ELF-1 (cell line): ENCODE results near the gene SNED1.

Experiments used
- DNase-seq: peaks from one replicate; pipeline ENCODE4 v3.0.0-alpha.2; 2016; ENCODE audit warnings: low read depth, low spot score

SNED1 gene

DNA sequence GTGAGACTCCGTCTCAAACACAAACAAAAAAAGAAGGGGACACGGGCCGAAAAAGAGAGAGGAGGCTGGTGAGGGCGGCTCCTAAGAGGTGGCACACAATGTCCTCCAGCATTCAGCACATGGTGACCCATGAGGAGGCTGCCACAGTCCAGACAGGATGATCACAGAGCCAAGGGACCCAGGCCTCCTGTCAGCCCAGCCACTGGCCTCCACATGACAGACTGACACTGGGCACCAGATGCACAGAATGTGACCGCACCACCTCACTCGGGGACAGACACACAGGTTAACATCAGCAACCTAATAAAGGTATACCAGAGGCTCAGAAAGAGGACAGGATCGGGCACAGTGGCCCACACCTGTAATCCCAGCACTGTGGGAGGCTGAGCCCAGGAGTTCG is 129.8 kb downstream of the SNED1 start:
- no peak for DNase-seq

DNA sequence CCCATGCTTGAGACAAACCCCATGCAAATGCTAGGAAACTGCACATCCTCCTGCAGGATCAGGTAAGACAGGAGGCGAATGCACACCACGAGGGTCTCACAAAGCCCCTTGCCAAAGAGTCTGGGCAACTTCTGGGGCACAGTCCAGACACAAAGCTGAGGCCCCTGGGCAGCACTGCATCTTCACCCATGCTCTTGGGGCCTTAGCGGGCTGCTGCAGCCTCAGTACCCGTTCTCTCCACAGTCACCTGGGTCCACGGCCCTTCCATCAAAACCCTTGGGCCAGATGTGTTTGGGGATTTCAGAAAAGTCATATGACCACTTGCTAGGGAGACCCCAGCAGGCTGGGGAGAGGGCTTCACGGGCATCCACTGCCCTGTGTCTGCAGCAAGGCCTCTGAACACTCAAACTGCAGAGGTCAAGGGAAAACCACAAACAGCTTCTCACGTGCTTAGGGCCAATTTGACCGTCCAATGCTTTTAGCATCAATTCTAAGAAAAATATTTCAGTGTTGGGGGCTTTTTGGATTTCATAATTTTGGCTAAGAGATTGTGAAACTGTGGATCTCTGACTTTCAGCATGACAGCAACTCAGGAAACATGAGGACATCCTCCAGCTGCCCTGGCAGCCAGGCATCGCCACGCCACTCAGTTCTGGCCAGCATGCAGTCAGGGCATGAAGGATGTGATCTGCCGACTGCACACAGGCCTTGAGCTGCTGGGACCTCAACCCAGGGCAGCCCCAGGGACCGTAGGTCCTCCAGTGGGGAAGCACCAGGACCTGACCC is 130.9 kb downstream of the SNED1 start:
- DNase-seq: no peak

DNA sequence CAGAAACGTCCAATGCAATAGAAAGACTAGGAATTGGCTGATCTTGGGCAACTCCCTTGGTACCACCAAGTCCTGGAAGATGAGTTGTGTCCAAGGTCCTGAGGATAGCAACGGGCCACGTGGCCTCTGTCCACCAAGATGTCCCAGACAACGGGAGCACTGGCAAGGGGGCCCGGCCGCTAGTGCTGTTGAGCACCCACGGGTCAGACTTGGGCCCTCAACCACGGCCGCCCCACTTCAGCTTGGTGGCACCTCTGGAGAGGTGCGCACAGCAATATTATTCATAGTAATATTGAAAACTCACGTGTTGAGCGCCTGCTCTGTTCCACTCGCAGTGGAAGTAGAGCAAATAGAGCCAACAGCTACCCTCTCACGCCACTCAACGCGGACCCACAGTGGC is 131.9 kb downstream of the SNED1 start:
- DNase-seq: no peak

- no peak for DNase-seq
Observed at GRCh38 chr2:241131531-241131930, 133.1 kb downstream of the SNED1 start.

- no peak for DNase-seq
Observed at GRCh38 chr2:241132538-241133435, 134.4 kb downstream of the SNED1 start.

DNA sequence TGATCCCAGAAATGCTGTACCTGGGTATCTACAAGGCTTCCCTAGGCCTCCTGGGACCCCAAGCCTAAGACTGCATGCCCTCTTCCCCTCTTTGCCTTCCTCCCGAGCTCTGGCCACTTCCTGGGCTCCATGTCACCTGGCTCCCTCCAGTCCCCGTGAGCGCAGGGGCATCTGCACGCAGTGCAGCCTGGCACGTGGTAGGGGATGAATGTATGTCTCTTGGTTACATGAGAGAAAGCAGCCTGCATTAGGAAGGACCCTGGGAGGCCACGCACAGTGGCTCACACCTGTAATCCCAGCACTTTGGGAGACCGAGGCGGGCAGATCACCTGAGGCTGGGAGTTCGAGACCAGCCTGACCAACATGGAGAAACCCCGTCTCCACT is 135.0 kb downstream of the SNED1 start:
- no peak for DNase-seq

GRCh38 chr2:241134711-241135110 is 136.3 kb downstream of the SNED1 start:
- no peak for DNase-seq

DNA sequence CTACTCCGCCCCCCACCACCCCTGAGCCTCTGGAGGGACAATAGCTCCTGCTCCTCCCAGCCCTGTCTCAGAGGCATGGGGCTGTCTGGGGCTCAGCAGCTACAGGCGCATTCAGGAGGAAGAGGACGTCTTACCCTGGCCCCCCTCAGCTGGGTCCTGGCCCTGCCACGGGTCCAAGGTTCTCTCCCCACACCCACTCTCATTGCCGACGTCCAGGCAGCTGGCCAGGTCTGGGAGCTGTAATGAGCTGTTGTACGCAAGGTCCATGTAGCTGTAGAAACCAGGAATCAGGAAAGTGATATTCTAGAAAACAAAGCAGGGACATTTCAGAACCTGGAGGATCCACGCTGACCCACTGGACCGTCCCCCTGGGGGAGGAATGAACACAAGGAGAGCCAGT is 137.3 kb downstream of the SNED1 start:
- no peak for DNase-seq

DNA sequence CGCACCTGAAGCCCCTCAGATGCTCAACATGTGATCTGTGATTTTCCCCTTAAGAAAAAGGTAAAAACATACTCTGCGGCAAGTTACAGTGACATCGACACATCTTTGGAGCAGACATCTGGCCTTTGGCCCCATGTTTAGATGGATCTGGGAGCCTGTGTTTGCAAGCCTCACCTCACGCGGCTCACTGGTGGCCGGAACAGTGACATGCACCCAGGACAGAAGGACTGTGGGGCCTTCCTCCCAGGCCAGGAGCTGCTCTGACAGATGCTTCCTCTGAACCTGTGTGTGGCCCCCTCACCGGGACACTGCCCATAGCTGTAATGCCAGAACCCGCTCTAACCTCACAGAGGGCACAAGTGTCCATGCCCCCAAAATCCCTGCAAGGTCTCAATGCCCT is 137.8 kb downstream of the SNED1 start:
- no peak for DNase-seq

DNA sequence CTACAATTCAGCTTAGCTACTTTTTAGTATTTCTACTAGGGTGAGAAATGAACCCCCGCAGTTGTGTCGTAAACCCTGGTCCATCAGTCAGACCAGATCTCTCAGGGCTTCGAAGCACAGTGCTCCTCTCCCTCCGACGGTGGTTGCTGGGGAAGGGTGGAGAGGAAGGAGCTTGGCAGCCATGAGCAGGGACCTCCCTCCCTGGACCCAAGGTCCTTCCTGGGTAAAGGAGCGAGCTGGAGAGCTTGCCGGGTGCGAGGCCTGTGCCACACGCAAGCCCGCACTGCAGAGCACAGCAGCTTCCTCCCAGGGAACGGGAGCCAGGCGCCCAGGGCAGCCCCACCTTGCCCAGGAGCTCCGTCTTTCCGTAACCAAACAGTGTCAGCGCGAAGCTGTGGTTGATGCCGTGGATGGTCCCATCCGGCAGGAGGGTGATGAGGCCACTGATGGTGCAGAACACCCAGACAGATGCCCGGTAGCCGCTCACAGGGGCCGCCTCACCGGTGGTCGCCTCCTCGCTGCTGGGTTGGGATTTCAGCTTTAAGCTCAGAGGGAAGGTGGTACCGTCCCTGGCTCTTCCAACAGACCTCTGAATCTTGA is 138.3 kb downstream of the SNED1 start:
- no peak for DNase-seq

GRCh38 chr2:241137276-241138190 is 139.1 kb downstream of the SNED1 start:
- DNase-seq: no peak

GRCh38 chr2:241138471-241138870 is 140.1 kb downstream of the SNED1 start:
- DNase-seq: no peak

DNA sequence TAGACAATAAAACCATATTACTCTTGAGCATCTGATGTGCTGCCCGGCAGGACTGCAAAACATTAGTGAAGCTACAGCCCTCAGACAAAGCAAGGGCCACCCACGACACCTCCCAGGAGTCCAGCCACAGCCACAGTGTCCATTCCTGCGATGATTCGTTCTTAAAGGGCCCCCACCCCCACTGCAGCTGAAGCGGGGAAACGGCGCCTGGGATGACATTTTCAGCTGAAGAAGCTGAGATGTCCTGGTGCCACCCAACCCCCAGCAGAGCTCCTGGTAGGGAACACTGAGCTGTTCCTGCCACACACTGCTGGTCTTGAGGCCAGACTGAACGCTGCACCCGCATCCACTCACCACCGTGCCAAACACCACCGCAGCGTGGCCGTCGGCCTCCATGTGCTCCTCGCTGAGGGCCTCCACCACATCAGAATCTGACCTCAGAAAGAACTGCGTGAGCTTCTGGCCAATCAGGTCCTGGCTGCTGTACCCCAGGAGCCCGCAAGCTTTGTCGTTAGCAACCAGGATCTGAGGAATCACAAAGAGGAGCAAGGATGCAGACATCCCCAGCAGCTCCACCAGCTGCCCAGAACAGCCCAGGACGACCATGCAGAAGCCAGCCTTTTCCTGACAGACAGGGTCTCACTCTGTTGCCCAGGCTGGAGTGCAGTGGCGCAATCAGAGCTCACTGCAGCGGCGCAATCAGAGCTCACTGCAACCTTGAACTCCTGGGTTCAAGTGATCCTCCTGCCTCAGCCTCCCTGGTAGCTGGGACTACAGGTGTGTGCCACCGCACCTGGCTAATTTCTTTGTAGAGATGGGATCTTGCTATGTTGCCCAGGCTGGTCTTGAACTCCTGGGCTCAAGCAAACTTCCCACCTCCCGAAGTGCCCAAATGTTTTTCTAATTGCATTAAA is 141.4 kb downstream of the SNED1 start:
- no peak for DNase-seq

- no peak for DNase-seq
Observed at GRCh38 chr2:241140445-241140840, 142.0 kb downstream of the SNED1 start.

- no peak for DNase-seq
Observed at GRCh38 chr2:241141214-241141770, 142.9 kb downstream of the SNED1 start.

DNA sequence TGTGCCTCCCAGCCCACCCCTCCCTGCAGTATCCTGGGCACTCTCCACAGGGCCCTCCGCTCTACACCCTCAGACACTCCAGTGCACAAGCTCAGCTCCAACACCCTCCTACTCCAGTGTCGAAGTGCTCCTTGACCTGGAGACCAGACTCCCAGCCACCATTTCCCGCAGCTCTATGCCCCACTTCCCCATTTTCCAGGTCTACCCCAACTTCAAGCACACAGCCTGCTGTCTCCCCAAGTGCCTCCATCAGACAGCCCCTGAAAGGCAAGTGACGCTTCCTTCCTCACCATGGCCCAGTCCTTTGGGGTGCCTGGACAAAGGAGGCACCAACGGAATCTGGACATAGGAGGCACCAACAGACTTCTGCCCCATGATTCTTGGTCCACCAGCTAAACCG is 143.6 kb downstream of the SNED1 start:
- DNase-seq: no peak

- DNase-seq: no peak
Observed at GRCh38 chr2:241142593-241142992, 144.2 kb downstream of the SNED1 start.
